Stimulated activated CD8-positive, alpha-beta memory T cell treated with anti-CD3 and anti-CD28 coated beads, Interleukin-7, amount 100 ng/mL, for 1 hour (primary cell): ENCODE results near the gene ASTN2.
"Not testable (repeated sequence)": the region's sequence is repeated elsewhere in the genome, so short reads cannot be mapped to it uniquely, and the experiment has no call there.

Source experiments
- DNase-seq, 2 donors: peaks; one replicate each; pipeline ENCODE4 v3.0.0-alpha.2; 2020; ENCODE audit warnings: low read depth in 2 of 2

The ASTN2 gene

DNA sequence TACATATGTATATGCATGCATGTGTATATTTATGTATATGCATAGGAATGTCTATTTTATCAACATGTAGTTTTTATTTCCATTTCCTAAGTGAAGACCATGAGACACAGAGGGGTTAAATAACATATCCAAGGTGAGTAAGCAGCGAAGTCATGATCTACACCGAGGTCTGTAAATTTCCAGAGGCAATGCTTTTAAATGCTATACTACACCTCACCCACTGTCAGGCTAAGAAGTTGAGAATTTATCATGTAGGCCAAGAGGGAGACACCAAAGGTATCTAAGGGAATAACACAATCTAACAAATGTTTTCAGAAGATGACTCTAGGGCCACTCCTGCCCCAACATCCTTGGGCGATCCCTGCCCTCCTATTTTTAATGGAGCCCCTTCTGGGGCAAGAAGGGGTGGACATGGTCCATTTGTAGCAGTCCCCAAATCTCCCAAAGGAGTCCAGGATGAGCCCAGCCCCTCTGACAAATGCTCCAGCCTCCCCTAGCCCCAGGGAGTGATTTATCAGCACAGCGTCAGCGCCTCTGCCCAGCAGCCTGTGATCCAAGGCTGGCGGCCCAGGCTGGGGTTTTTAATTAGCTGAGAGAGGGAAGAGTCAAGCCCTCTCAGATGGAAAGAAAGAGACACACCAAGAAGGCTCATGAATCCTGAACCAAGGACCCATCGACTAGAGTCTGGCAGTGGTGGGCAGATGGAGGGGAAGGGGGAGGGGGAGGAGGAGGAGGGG, 339.9 kb downstream of the ASTN2 start:
- no peak for DNase-seq

GRCh38 chr9:117074342-117074662, 340.6 kb downstream of the ASTN2 start:
- no peak for DNase-seq

DNA sequence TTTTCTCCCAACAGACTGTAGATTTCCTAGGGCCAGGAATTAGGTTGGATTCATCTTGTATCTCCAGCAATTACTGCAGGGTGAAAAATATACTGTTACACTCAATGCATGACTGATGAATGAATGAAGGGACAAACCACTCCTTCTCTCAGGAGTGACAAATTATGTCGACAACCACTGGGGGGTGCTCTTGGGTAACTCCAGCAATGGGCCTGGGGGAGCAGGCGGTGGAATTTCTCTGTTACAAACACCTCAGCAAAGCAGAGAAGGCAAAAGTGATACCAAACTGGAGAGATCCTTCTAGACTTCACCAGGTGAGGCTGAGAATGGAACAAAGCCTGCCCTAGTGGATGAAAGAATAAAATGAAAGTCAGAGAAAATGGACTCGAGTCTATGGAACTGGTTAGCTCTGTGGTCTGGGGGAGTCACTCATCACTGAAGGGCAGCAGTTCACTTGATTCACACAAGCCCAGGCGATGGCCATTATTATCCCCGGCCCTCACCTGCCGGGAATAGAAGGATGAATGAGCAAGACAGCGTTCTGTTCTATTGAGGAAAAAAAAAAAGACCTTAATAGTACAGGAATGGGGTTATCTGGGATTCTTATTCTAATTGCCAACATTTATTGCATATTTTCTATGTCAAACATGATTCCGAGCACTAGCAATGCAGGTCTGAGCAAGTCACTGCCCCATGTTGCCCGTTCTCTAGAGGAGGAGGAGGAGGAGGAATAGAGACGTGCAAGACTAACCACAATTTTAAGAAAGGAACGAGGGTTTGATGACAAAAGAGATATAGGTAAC, 341.1 kb downstream of the ASTN2 start:
- DNase-seq = no peak

DNA sequence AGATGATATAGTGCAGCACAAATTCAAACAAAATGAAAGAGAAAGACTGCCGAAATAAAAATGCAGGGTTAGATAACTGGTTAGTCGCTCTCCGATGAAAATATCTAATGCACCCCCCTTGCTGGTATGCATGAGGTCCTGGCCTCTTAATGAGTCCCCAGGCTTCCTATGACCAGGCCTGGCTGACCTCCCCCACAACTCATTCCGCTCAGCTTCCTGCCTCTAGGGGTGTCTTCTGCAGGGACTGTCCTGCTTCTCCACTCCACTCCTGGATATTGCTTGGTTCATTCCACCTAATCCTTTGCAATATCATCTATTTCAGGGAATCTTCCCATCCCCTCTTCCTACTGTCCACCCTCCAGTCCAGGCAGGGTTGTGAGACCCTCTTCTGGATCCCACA, 341.8 kb downstream of the ASTN2 start:
- DNase-seq = no peak

DNA sequence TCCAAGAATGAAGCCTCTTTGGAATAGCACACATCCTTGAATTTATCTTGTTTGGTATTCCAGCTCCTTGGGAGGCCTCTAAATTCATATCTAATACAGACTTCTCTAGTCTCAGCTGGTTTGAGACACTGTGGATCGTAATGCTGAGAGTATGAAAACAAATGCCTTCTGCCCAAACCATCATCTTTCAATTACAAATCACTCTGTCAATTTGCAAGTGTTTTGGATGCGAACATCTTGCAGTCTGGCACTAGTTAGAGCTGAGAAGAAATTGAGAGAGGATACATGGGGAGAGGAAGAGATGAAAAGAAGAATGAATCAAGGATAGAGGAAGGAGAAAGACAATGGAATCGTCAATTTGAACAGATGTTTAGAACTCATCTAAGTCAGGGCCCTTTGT, 342.6 kb downstream of the ASTN2 start:
- DNase-seq = no peak

DNA sequence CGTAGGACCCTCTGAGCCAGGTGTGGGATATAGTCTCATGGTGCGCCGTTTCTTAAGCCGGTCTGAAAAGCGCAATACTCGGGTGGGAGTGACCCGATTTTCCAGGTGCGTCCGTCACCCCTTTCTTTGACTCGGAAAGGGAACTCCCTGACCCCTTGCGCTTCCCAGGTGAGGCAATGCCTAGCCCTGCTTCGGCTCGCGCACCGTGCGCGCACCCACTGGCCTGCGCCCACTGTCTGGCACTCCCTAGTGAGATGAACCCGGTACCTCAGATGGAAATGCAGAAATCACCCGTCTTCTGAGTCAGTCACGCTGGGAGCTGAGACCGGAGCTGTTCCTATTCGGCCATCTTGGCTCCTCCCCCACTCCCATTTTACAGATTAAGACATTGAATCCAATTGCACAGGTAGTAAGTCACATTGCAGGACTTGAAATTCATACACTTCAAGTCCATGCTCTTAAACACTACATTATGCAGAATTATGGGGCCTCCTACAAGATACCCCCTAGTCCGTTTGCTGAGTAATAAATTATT, 343.1 kb downstream of the ASTN2 start:
- not testable (repeated sequence) for DNase-seq

DNA sequence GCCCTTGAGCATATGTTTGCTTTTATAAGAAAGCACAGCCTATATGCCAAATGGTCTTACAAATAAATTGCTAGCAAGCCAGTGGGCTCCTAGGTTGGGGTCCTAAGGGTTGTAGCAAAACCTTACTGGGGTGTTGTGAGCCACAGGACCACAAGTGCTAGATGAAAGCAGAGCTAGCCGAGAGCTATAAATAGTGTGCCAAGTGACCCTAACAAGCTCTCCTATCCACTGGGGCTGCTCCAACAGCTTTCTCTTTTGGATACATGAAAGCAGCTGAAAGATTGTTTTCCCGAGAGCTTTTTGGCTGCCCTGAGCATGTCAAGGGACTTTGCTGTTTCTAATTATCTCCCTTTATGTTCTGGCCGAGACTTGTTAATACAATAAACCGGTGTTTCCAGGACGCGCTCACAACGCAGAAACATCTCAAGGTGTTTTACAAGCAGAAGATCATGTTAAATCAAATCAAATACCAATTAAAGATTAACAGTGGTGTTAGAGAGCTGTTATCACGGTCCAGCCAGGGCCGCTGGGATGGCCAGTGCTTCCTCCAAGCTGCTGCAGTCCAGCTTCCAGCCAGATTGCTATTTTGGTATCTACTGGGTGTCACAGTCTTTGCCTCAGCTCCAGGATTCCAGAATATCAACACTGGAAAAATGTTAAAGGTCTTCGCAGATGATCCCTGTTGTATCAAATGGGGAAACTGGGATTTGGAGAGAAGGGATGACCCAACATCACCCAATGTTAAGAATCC, 351.0 kb downstream of the ASTN2 start:
- no peak for DNase-seq

DNA sequence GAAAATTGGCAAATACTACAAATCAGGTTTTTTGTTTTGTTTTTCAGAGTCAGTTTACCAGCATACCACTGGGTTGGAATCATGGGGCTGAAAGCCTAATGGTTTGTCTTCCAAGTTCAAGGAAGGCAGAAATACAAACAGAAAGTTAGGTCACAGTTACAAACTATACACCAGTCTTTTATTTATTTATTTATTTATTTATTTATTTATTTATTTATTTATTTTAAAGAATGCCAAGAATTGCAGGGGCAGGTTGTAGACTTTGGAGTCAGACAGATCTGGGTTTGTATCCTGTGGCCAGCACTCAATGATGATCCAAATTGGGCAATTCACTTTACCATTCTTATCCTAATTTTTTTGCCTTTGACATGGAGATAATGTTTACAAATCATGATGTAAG, 353.9 kb downstream of the ASTN2 start:
- no peak for DNase-seq

GRCh38 chr9:117050007-117050406, 364.9 kb downstream of the ASTN2 start:
- DNase-seq = no peak

DNA sequence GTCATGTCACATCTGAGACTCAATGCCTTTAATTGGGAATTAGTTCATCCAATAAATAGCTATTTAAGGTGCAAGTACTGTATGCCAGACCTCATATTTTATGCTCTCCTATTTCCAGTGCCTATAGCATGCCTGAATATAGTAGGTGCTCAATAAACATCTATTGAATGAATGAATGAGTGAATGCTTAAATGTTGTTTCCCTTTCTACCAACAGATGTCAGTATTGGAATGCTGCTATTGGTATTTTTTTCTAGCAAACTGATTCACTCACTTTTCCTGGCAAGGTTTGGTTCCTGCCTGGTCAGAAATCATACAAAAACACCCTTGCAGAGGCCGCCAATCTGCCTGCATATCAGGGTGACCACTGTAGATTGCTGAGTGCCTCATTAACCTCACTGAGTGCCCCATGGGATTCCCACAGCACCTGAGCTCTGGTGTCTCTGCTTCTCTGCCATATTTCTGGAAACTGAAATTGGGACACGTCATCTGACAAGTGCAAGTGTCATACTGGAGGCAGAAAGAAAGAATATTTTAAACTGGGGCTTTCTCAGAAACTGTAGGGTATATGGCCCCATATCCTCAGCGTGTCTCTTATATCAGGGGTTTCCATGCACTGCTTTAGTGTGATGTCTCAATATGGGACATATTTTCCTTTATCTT, 368.1 kb downstream of the ASTN2 start:
- DNase-seq = no peak

DNA sequence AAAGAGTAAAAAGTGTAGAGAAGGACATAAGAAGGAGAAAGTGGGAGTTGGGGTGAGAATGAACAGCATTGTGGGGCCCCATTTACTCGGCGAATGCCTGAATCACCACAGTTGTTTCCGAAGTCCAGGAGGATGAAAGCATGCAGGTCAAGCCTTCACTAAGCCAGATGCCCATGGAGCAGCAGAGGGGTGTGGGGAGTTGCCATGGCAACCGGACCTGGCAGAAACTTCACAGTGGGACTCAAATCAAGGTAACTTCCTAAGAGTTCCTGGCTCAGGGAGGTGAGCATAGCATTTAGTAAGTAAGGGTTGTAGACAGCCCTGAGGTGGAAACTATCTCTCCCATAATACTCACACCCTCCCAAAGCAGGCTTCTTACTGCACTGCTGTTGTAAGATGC, 370.6 kb downstream of the ASTN2 start:
- DNase-seq = no peak

DNA sequence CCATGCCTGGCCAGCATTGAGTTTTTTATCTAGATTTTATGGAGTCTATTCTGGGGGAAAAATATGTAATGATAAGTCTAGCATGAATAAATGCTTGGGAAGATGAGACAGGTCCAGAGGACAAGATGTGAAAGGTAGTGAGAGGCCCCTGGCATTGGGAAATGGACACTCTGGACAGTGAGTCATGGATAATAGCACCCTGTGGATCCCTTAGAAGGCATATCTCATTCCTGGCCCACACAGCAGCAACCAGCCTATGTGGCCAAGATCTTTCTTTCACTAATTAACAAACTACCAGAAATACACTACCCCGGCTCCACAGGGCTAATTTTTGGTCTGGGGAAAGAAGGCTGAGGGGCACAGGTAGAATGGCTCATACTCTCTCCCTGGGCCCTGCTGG, 371.7 kb downstream of the ASTN2 start:
- DNase-seq = no peak

DNA sequence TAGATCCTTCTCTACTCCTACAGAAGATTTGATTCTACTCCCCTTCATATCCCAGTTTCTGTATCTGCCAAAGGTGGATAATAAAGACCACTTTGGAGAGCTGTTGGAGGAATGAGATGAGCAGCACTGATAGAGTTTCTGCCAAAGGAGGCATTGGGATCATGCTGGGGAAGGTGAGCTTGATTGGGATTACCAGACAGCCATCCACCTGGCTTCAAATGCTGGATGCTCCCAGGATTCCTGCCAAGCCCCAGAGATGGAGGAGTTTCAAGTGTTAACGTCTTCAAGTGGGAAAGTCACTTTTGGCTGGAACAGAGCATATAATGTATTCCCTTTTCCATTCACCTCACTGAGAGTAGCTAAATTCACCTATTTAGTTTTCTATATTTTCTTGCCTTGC, 379.3 kb downstream of the ASTN2 start:
- no peak for DNase-seq

- DNase-seq = no peak
These were observed 380.0 kb downstream of the ASTN2 start for GRCh38 chr9:117034866-117035265.

GRCh38 chr9:117030254-117030768, 384.5 kb downstream of the ASTN2 start:
- no peak for DNase-seq

GRCh38 chr9:117029341-117029740, 385.5 kb downstream of the ASTN2 start:
- DNase-seq = no peak

DNA sequence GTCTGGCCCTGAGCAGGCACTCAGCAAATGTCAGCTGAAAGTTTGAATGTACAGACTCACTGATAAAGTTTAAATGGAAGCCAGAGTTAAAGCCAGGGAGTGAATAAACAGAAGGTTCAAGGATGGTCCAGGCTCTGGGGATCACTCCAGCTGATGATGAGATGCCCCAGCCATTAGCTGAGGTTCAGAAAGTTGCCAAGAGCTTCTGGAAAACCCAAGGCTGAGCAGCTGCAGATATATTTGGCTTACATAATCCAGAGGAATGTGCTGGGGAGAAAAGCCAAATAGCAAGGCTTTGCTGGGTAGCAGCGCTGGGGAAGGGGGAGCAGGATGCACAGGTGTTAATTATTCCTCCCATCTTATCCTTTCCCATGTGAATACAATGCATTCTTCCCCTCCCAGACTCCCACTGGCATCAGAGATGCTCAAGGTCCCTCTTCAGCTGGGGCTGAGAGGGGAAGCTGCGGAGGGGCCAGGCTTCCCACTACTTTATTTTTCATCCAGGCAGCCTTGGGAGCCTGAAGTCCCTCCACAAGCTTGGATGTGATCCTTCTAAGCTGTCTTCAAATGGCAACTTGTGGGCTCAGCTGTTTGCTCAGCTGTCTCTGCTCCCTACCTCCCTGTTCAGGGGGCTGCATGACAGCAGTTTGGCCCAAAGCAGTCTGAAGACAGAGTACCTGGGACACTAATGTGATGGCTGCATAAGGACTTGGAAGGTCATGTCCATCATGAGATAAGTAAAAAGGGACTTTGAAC, 386.6 kb downstream of the ASTN2 start:
- DNase-seq = no peak

GRCh38 chr9:117021906-117022305, 393.0 kb downstream of the ASTN2 start:
- no peak for DNase-seq

- DNase-seq = no peak
These were observed 395.8 kb downstream of the ASTN2 start for GRCh38 chr9:117018966-117019617.

GRCh38 chr9:117017414-117017985, 397.4 kb downstream of the ASTN2 start:
- DNase-seq = no peak
